Measurements from ENCODE around the gene VIPAS39.

GRCh38 chr14:77485901-77486678 is 28.7 kb upstream of the VIPAS39 start:
- TF ChIP-seq FOSL1 (IDR thresholded peaks at IDR 0.05; ENCODE audit: low read depth), result no peak
- no peak for TF ChIP-seq ZNF274 (IDR thresholded peaks at IDR 0.05; ENCODE audit: low read depth, low read length)
- TF ChIP-seq CTCF (IDR thresholded peaks at IDR 0.05 in 2 of 3, conservative IDR thresholded peaks at IDR 0.05 in 1 of 3; ENCODE audit: borderline replicate concordance in 1 of 3, insufficient read depth in 1 of 3, low read depth in 2 of 3, low read length in 2 of 3), result no peak
- no peak for TF ChIP-seq ATF3 (IDR thresholded peaks at IDR 0.05)
- no peak for TF ChIP-seq EZH2 (IDR thresholded peaks at IDR 0.05)
- TF ChIP-seq MAX (IDR thresholded peaks at IDR 0.05), result no peak
